Measurements from ENCODE around the gene ANKRD39.
"Not testable (repeated sequence)": the region's sequence is repeated elsewhere in the genome, so short reads cannot be mapped to it uniquely, and the experiment has no call there.

The ANKRD39 gene

GRCh38 chr2:96873651-96874096 is 15.9 kb upstream of the ANKRD39 start:
- no peak for DNase-seq (ENCODE audit: low read depth in 1 of 2, low spot score in 1 of 2)

- DNase-seq (ENCODE audit: low read depth in 1 of 2, low spot score in 1 of 2): no peak
These were observed 15.0 kb upstream of the ANKRD39 start for GRCh38 chr2:96872591-96873349.

- no peak for DNase-seq (ENCODE audit: low read depth in 1 of 2, low spot score in 1 of 2)
These were observed 12.9 kb upstream of the ANKRD39 start for GRCh38 chr2:96870626-96871255.

GRCh38 chr2:96869822-96870625 is 12.2 kb upstream of the ANKRD39 start, which contains the start of gene SEMA4C:
Gene SEMA4C, minus strand, starts transcription at chr2:96870080. Its CDS starts 2,194 bp downstream, at chr2:96867886.
- no peak for DNase-seq (ENCODE audit: low read depth in 1 of 2, low spot score in 1 of 2)

GRCh38 chr2:96869281-96869821 is 11.5 kb upstream of the ANKRD39 start:
- no peak for DNase-seq (ENCODE audit: low read depth in 1 of 2, low spot score in 1 of 2)

- no peak for DNase-seq (ENCODE audit: low read depth in 1 of 2, low spot score in 1 of 2)
These were observed 10.9 kb upstream of the ANKRD39 start for GRCh38 chr2:96868555-96869280.

- DNase-seq (ENCODE audit: low read depth in 1 of 2, low spot score in 1 of 2): no peak
These were observed 10.1 kb upstream of the ANKRD39 start for GRCh38 chr2:96867756-96868554.

- no peak for DNase-seq (ENCODE audit: low read depth in 1 of 2, low spot score in 1 of 2)
These were observed 9.4 kb upstream of the ANKRD39 start for GRCh38 chr2:96866986-96867755.

- no peak for DNase-seq (ENCODE audit: low read depth in 1 of 2, low spot score in 1 of 2)
These were observed 8.8 kb upstream of the ANKRD39 start for GRCh38 chr2:96866586-96866985.

- no peak for DNase-seq (ENCODE audit: low read depth in 1 of 2, low spot score in 1 of 2)
These were observed 8.3 kb upstream of the ANKRD39 start for GRCh38 chr2:96866149-96866548.

GRCh38 chr2:96865654-96866053 is 7.8 kb upstream of the ANKRD39 start:
- no peak for DNase-seq (ENCODE audit: low read depth in 1 of 2, low spot score in 1 of 2)

- no peak for DNase-seq (ENCODE audit: low read depth in 1 of 2, low spot score in 1 of 2)
These were observed 6.7 kb upstream of the ANKRD39 start for GRCh38 chr2:96864343-96865091.

GRCh38 chr2:96863575-96864342 is 5.9 kb upstream of the ANKRD39 start:
- DNase-seq (ENCODE audit: low read depth in 1 of 2, low spot score in 1 of 2): no peak

GRCh38 chr2:96863056-96863455 is 5.2 kb upstream of the ANKRD39 start:
- not testable (repeated sequence) for DNase-seq (ENCODE audit: low read depth in 1 of 2, low spot score in 1 of 2)

- no peak for DNase-seq (ENCODE audit: low read depth in 1 of 2, low spot score in 1 of 2)
These were observed 3.3 kb upstream of the ANKRD39 start for GRCh38 chr2:96861074-96861473.

GRCh38 chr2:96860065-96861029 is 2.5 kb upstream of the ANKRD39 start:
- no peak for DNase-seq (ENCODE audit: low read depth in 1 of 2, low spot score in 1 of 2)

- DNase-seq (ENCODE audit: low read depth in 1 of 2, low spot score in 1 of 2): no peak
These were observed 1.9 kb upstream of the ANKRD39 start for GRCh38 chr2:96859681-96860064.
